HCT116 (cell line): ENCODE measurements around the gene OR3A3.

ENCODE experiments used
- ELF1 ChIP-seq: IDR thresholded peaks from 2 replicates; pipeline ENCODE4 v1.6.1; 2012; ENCODE audit warnings: low read depth, borderline replicate concordance
- EZH2 ChIP-seq: fragments of 200-600 bp; sonication (generic); IDR thresholded peaks from 2 replicates; pipeline ENCODE4 v1.6.1; 2017; ENCODE audit warnings: antibody characterized with exemption, mixed run types
- EZH2phosphoT487 ChIP-seq: fragments of 200-600 bp; IDR thresholded peaks from 2 replicates; pipeline ENCODE4 v1.6.1; 2018; ENCODE audit warnings: antibody characterized with exemption, borderline replicate concordance
- MAX ChIP-seq: IDR thresholded peaks from 2 replicates; pipeline ENCODE4 v1.6.1; 2012
- POLR2A ChIP-seq: IDR thresholded peaks from 2 replicates; pipeline ENCODE4 v1.7.0; 2011; ENCODE audit warnings: borderline replicate concordance; ENCODE audit not compliant: insufficient read depth, insufficient read length; ENCODE audit errors: extremely low read depth
- POLR2AphosphoS5 ChIP-seq: IDR thresholded peaks from 2 replicates; pipeline ENCODE4 v1.6.1; 2011; ENCODE audit warnings: mild to moderate bottlenecking, low read depth, low read length, moderate library complexity
- RAD21 ChIP-seq: IDR thresholded peaks from 2 replicates; pipeline ENCODE4 v1.6.1; 2012; ENCODE audit warnings: low read depth, mild to moderate bottlenecking
- REST ChIP-seq: IDR thresholded peaks from 2 replicates; pipeline ENCODE4 v1.6.1; 2012; ENCODE audit warnings: low read depth
- SIN3A ChIP-seq: IDR thresholded peaks from 2 replicates; pipeline ENCODE4 v1.6.1; 2012; ENCODE audit warnings: low read depth
- SP1 ChIP-seq: IDR thresholded peaks from 2 replicates; pipeline ENCODE4 v1.6.1; 2012; ENCODE audit warnings: low read depth
- SRF ChIP-seq: IDR thresholded peaks from 2 replicates; pipeline ENCODE4 v1.6.1; 2012; ENCODE audit warnings: low read depth
- TF ChIP-seq, protein P1 (sequence below), 3 experiments: fragments of 200-600 bp in 1 of 3; sonication (generic) in 1 of 3; IDR thresholded peaks in 2 of 3; conservative IDR thresholded peaks in 1 of 3; 2 replicates each; pipeline ENCODE4 v1.5.1; 2012 to 2017; ENCODE audit warnings: low read depth in 2 of 3, low read length in 2 of 3, antibody characterized with exemption in 1 of 3, borderline replicate concordance in 1 of 3, control low read depth in 1 of 3, mild to moderate bottlenecking in 1 of 3, mixed read lengths in 1 of 3, mixed run types in 1 of 3, moderate library complexity in 1 of 3; ENCODE audit not compliant: insufficient read depth in 1 of 3

DNA sequence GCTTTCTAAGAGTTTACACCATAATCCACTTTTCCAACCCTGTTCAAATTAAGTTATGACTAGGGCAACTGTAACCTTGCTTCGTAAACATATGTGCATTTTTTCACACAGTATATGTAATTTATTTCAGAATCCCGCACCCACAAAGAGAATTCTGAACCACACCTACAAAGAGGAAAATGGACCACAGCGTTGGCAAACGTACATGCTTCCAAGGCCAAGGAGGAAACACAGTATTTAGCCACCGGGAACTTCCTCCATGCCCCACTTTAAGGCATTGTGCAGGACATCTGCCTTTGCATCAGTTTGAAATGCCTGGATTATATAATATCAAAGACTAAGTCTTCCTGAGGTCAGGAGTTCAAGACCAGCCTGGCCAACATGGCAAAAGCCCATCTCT lies 58.4 kb downstream of the OR3A3 start:
- TF ChIP-seq ELF1 (no peak), SRF (no peak), MAX (no peak), POLR2AphosphoS5 (no peak), RAD21 (no peak), POLR2A (no peak), EZH2 (no peak), EZH2phosphoT487 (no peak), SIN3A (no peak), SP1 (no peak), REST (no peak)
- TF ChIP-seq, protein P1, sequence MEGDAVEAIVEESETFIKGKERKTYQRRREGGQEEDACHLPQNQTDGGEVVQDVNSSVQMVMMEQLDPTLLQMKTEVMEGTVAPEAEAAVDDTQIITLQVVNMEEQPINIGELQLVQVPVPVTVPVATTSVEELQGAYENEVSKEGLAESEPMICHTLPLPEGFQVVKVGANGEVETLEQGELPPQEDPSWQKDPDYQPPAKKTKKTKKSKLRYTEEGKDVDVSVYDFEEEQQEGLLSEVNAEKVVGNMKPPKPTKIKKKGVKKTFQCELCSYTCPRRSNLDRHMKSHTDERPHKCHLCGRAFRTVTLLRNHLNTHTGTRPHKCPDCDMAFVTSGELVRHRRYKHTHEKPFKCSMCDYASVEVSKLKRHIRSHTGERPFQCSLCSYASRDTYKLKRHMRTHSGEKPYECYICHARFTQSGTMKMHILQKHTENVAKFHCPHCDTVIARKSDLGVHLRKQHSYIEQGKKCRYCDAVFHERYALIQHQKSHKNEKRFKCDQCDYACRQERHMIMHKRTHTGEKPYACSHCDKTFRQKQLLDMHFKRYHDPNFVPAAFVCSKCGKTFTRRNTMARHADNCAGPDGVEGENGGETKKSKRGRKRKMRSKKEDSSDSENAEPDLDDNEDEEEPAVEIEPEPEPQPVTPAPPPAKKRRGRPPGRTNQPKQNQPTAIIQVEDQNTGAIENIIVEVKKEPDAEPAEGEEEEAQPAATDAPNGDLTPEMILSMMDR (IDR thresholded peaks at IDR 0.05 in 2 of 3, conservative IDR thresholded peaks at IDR 0.05 in 1 of 3; ENCODE audit: borderline replicate concordance in 1 of 3, insufficient read depth in 1 of 3, low read depth in 2 of 3, low read length in 2 of 3): no peak
